ENCODE results near the gene HSPB2.
"Not testable (repeated sequence)": the region's sequence is repeated elsewhere in the genome, so short reads cannot be mapped to it uniquely, and the experiment has no call there.

HSPB2 gene, protein sequence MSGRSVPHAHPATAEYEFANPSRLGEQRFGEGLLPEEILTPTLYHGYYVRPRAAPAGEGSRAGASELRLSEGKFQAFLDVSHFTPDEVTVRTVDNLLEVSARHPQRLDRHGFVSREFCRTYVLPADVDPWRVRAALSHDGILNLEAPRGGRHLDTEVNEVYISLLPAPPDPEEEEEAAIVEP

DNA sequence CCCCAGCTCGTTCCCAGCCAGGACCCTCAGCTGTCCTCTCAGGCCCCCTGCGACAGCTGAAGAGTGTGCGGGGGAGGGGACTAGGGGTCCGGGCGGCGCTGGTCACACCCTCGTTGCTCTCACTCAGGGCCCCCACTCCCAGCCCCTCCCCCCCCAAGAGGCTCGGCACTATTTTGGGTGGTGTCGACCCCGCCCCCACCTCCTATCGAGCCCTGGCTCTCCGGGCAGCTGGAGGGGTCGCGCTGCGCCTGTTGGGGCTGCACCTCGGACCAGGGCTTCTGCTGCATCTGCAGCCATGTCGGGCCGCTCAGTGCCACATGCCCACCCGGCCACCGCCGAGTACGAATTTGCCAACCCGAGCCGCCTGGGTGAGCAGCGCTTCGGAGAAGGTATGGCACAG is at the start of gene HSPB2:
HSPB2 (plus strand) TSS at position 200 of the 400 bp plus-strand sequence; CDS start at position 296, 96 bp downstream.
- DNase-seq: no peak

DNA sequence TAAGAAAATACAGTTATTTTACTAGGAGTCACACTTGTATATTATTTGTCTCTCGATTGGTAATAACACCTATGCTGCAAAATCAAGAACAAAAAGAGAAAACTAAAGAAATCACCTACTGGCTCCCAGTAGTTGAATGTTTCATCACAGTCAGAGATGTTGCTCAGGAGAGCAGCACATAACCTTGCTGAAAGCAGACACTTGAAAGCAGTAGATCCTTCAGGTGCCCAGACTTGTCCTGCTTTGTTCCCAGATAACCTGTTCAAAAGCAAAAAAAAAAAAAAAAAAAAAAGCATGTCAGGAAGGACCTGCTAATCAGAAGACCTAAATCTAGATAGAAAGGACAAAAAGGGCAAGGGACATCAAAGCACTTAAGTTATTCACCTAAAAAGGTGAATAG is 42.4 kb upstream of the HSPB2 start:
- no peak for DNase-seq

DNA sequence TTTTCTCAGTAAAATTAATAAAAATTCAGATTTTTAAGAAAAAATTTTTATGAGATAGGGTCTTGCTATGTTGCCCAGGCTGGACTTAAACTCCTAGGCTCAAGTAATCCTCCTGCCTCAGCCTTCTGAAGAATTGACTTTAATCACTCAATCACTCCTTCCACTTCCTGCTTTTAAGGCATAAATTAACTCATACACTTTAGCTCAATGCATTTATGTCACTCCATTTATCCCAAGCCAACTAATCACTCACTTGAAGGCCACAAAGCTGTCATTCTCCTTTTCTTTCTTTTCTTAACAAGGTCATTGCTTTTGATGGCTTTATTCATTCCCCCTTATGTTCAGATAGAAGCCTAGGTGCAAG is 42.0 kb upstream of the HSPB2 start:
- DNase-seq: no peak

DNA sequence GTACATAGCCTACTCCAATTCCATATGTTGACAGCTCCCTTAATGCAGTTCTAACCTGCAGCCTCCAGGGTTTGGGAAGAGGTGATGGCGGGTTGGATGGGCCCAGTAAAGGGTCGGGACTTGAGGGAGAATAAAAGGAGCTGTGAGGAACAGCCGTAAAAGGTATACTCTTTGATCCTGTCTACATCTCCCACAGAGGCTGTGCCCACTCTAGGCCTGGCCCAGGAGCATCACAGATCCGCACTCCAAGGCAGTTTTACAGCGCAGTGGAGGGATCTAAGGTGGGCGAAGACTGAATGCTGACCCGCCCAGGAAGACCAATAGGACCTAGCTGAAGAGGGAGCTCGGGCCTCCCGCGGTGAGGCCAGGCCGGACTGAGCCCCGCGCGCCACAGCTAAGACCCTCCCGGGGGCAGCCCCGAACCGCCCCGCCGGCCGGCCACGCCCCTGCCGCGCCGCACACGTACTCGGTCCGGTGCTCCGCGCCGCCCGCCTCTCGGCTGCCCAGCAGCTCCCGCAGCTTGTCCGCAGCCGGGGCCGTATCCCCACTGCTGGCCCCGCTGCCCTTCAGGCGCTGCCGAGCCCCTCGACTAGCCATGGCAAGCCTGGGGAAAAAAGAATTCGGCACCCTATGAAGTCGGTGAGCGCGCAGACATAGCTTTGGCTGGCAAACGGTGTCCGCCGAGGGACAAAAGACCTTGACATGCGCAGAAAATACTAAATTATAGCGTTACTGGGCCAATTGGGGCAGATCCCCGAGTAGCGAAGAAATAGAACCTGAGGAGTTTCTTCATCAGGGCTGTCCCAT is 41.4 kb upstream of the HSPB2 start, which contains the start of gene ALG9:
ALG9 (minus strand) TSS at position 696 of the 807 bp plus-strand sequence; CDS start at position 597, 99 bp downstream.
- peak; percentile 80 to 93 for DNase-seq

DNA sequence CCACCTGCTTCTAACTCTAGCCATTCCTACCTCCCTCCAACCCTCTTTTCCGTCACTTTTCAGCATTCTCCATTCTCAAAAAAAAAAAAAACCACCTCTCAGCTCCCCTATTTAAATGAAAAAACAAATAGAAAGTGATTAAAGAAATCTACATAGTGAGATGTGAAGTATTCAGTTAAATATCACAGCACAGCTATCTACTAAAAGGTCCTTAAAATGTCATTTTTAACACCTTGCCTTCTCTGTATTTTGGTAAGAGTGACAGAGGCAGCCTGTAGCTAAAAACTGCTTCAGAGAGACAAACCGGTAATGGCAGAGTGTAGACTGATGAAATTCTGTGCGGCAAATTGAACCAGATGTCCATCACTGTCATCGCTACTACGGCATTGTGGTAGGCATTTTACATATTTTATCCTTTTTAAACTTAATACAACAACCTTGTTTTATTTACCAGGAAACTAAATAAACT is 40.8 kb upstream of the HSPB2 start:
- peak in 1 of 2 donors; percentile 18 for DNase-seq

DNA sequence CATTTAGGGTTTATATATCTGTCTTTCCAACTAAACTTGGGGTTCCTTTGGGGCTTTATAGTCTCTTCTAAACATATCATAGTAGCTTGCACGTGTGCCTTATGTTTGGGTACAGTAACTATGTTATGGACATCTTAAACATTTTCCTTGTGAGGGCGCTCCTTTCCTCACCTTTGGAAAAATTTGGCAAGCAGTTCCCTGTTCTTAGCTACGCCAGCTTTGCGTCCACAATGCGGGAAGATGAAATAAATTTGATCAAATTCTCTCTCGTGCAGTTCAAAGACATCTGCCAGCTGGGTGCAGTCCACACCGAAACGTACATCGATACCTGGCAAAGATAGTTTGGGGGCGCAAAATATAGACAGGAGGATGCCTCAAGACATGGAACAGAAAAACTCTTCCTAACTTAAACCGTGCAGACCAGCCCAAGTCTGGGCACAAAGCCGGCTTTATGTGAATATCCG is 34.1 kb upstream of the HSPB2 start:
- DNase-seq: no peak

DNA sequence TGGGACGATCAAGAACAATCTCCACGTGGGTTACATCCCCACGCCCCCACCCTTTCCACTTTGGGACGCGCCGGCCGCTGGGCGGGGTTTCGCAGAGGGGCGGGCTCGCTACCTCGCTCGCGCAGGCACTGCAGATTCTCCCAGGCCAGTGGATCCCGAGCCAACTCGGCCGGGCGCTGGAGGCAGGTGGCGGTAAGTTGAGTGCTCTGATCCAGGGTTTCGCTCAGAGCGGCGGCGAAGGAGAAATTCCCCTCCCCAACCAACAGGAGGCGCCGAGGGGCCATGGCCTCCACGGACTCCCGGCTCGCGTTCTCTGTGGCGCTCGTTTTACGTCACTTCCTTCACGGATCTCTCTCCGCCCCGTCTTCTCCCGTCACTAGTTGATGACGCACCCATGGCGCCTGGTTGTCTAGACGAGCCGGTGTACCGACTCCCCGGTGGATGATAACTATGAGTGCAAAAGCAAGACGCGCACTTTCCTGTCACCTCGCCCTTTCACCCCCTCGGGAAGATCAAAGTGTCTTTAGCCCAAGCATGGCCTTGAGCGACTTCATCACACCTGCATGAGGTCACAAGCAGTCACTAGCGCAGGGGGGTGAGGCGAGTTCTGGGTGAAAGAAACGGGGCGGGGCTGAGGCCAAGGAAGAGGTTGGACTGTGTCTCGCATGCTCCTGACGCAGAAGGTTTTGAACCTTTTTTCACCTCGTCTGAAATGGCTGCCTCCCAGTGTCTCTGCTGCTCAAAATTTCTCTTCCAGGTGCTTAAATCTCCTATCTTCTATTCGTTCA is 33.5 kb upstream of the HSPB2 start, which contains the start of the genes CFAP68 and FDXACB1:
CFAP68 (plus strand) TSS at position 693 of the 788 bp plus-strand sequence; CDS start at position 713, 20 bp downstream.
FDXACB1 (minus strand) TSS at position 317 of the 788 bp plus-strand sequence; CDS start at position 284, 33 bp downstream.
- peak; percentile 96 for DNase-seq

DNA sequence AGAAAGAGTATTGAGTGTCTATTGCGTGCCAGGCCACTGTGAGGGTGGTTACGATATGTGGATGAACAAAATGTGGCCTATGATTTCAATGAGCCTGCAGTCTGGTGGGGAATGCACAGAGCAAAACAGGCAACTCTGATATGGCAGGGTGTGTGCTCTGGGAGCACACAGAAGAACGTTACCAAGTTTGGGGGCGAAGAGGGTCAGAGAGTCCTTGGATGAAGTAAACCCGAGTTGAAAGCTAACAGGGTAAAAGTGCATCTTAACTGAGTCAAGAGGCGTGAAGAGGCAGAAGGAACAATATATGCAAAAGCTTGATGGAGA is 32.9 kb upstream of the HSPB2 start:
- no peak for DNase-seq

DNA sequence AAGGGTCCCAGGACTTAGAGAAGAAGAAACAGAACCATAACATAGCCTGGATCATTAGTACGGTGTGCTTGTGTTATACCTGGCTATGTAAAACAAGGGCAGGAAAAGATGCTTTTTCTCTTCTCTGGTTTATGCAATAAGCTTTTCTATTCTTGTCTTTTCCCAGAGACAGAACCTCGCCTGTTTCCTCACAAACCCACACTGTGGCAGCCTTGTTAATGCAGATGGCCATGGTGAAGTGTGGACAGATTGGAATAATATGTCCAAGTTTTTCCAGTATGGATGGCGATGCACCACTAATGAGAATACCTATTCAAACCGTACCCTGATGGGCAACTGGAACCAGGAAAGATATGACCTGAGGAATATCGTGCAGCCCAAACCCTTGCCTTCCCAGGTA is 30.3 kb upstream of the HSPB2 start:
- no peak for DNase-seq

DNA sequence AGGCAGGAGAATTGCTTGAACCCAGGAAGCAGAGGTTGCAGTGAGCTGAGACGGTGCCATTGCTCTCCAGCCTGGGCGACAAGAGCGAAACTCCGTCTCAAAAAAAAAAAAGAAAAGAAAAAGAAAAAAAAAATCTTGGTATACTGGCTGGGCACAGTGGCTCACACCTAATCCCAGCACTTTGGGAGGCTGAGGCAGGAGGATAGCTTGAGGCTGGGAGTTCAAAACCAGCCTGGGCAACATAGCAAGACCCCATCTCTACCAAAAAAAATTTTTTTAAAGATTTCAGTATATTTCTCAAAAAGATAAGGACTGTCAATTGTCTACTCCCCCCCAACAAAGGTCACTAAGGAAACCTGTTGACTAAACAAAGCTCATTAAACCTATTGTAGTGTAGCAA is 27.5 kb upstream of the HSPB2 start:
- DNase-seq: not testable (repeated sequence)

DNA sequence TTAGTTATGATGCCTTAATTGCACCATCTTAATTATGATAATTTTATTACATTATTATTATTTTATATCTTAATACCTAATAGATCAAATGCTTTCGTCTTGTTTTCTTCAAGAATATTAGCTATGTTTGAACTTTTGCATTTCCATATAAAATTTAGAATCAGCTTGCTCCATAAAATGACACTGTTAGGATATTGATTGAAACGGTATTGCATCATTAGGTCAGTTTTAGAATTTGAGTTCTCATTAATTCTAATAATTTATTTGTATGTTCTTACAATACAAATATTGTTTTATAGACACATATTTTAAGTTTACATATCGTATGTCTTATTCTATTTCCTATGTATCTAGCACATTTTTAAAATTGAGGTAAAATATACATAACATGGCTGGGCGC is 26.5 kb upstream of the HSPB2 start:
- no peak for DNase-seq

DNA sequence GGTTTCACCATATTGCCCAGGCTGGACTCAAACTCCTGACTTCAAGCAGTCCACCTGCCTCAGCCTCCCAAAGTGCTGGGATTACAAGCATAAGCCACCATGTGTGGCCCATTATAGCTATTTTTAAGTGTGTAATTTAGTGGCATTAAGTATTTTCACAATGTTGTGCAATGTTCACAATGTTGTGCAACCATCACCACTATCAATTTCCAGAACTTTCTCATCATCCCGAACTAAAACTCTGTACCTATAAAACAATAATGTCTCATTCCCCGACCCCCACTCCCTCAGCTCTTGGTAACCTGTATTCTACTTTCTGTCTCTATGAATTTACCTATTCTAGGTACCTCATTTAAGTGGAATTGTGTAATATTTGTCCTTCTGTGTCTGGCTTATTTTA is 25.7 kb upstream of the HSPB2 start:
- DNase-seq: no peak

DNA sequence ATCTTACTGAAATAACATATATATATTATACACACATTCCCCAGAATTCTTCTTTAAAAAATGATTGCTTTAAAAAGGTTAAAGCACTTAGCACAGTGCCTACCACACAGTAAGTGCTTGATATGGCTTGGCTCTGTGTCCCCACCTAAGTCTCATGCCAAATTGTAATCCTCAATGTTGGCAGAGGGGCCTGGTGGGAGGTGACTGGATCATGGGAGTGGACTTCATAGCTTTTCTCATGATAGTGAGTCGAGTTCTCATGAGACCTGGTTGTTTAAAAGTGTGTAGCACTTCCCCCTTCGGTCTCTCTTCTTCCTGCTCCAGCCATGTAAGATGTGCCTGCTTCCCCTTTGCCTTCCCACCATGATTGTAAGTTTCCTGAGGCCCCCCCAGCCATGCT is 7.1 kb upstream of the HSPB2 start:
- no peak for DNase-seq

DNA sequence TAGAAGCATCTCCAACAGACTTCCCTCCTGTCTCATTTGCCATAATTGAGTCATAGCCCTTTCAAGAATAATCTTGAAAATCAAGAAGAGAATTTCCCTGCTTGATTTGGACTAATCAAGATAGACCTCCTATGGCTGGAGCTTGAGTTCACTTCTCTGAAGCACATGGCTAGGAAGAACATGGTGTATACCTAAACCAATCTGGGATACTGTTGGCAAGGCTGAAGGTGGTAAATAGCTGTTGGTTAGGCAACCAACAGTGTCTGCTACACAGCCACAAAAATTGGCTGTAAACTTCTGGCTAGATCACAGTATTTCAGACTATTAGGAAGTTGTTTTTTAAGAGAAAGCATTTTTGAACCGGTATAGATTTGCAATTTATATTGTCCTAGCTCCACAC is 5.9 kb upstream of the HSPB2 start:
- DNase-seq: no peak

DNA sequence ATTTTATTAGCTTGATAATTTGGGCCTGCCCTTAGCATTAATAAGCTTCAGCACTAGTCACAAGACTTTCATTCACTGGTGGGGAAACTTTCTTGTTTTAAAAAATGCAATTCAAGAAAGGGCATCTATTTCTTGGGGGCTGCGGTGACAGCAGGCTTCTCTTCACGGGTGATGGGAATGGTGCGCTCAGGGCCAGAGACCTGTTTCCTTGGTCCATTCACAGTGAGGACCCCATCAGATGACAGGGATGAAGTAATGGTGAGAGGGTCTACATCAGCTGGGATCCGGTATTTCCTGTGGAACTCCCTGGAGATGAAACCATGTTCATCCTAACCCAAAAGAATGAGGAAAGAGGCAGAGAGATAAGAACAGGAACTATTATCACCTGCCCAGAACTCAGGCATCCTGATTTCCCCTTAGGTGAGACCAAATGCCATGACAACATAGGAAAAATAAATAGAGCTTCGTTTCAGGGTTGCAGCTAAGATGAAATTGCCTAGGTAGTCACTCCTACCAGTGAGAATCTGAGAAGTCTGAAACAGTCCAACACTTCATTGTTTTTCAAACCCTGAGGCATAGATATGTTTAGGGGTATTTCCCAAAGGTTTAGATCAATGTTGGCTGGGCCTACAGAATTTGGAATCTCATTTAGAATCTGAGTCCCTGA is 3.8 kb upstream of the HSPB2 start:
- no peak for DNase-seq

DNA sequence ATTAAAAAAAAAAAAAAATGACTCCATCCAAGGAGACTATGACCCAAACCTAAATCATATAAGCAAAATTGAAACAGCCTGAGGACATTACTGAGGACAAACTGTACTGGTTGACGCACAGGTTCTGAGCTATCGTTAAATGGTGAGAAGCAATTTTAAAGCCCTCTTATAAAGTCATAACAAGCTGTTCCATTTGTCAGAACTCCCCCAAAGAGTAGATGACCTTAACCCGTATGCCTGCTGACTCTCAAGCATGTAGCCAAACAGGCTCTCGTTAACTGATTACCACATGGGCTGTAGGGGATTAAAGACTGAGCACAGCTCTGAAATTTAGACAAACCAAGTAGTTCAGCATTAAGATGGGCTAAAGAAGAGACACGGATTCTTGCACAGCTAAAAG is 3.2 kb upstream of the HSPB2 start:
- no peak for DNase-seq

DNA sequence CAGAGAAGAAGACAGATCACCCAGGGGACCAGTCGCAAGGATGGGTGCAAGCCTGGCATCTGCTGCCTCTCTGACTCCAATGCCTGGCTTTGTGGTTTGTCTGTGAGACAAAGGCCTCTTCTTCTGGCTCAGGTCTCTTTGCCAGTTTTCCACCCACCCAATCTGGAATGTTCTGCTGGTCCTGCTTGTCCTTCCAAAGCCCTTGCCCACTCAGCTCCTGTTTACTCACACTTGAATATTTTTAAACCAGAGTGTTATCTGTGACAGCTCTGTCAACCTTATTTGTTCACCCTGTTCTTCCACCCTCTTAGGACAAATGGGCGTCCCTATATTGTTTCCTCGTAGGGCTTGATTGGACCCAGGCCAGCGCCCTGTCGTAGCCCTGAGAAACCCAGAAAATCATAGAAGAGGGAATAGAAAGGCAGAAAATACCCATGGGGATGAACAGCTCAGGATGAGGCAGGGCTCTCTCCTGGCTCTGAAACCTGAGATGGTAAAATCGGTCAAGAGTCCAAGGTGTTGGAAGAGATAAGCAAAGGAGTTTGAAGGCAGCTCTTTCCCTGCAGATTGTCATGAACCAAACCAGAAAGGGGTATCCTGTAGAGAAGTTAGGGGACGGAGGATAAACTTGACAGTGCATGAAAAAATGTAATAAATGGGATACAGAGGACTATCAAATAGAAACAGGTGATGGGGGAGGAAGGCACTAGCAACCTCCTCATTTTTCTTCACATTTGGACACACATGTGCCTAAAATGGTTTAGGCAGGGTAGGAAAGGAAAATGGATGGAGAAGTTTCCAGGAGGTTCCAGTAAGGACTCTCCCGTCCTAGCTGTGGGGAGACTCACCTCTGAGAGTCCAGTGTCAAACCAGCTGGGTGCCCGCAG is 1.6 kb upstream of the HSPB2 start:
- DNase-seq: no peak

DNA sequence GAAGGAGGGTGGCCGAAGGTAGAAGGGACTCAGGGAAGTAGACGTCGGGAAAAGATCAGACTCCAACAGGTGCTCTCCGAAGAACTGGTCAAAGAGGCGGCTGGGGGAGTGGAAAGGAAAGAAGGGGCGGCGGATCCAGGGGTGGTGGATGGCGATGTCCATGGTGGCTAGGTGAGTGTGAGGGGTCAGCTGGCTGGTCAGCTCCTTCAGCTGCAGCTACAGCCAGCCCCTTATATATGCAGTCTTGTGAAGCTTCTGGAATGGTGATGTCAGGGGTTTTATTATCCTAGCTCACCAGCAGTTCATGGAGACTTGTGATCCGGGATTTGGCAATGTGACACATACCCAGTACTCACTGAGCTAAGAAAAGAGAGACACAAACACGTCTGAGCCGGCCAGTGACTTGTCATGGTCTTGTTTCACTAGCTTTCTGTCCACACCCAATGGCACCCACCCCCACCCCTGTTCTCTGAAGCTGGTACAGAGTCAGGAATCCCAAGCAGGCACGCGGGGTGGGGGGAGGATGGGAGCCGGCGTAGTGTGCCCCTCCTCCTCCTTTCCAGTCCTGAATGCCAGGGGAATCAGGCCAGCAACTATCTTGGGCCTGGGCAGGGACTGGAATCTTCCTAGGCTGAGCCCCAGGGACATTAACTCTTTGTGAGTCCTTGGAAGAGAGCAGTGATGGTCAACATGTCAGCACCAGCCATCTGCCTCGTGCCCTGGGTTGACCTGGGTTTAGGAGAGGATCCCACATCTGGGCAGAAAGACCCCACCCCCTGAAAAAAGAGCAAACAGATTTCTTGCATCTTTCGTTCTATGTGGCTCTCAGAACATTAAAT is 752 bp upstream of the HSPB2 start, which contains the start of gene CRYAB:
CRYAB (minus strand) TSS at position 208 of the 839 bp plus-strand sequence; CDS start at position 162, 46 bp downstream.
- DNase-seq: no peak

DNA sequence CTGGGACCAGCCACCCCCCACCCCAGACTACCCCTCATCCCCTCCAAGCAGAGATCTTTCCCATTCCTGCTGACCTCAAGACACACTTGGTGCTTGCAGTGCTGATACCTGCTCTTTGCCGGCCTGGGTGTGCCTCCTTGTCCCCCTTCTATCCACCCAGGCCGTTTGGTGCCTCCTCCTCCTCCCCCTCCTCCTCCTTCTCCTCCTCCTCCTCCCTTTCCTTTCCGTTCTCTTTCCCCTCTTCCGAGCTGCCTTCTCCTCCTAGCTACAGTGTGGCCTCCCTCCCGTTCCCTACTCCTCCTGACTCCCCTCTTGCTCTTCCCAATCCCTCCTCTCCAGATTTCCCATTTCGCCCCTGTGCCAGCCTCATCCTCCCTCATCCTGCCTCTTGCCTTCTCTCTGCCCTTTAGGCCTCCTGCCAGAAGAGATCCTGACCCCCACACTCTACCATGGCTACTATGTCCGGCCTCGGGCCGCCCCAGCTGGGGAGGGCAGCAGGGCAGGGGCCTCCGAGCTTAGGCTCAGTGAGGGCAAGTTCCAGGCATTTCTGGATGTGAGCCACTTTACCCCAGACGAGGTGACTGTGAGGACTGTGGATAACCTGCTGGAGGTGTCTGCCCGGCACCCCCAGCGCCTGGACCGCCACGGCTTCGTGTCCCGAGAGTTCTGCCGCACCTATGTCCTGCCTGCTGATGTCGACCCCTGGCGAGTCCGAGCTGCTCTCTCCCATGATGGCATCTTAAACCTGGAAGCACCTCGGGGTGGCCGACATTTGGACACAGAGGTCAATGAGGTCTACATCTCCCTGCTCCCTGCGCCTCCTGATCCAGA is 712 bp downstream of the HSPB2 start:
- DNase-seq: no peak

DNA sequence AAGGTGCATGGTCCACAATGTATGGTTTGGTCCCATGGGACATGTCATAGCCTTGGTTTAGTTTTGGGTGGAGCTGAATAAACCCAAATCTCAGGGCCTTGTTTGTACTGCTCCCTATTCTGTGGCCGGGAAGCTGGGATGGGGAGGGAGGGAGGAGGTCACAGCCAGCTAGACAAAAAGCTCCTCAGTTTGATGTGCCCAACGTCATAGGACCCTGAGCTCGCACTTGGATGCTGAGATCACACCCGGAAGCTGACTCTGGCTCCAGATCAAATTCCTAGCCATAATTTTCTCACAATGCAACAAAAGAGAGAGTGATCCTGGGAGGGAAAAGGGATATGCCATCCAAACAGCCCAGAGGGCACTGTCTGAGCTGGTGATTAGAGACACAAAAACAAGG is 1.5 kb downstream of the HSPB2 start:
- DNase-seq: no peak
